ENCODE data around the gene KRTAP12-1. TPM values are rescaled to one million over a fixed set of nuclear protein-coding genes. Genes with fewer than 3 reads are reported as not detected.

Gene KRTAP12-1
- total RNA-seq, 1 experiment from 2014 or later: not detected

GRCh38 chr21:44710756-44711326, 28.9 kb upstream of the KRTAP12-1 start:
- DNase-seq (ENCODE audit: low read depth, low spot score) (no peak), ATAC-seq (0 out of 2 replicates have a peak, but pooled peaks have one; percentile 27)
- ChIA-PET CTCF (no interaction called here), POLR2A (no interaction called here)
- intact Hi-C loops (cut with micrococcal nuclease; ENCODE audit: unreplicated experiment): no loop called here
- Histone ChIP-seq H3K27ac (ENCODE audit: low read length) (no peak overlapping the region), H3K4me3 (ENCODE audit: low read depth in 2 of 2, low read length in 2 of 2) (no peak overlapping the region), H3K27me3 (ENCODE audit: control insufficient read depth, insufficient read depth, low read length) (no peaks in the 10 kb centered on the region), H3K36me3 (ENCODE audit: control insufficient read depth, insufficient read depth, low read length) (no peaks in the 10 kb centered on the region), H3K9me3 (ENCODE audit: control insufficient read depth, insufficient read depth, low read depth, low read length) (no peaks in the 10 kb centered on the region), H3K4me1 (ENCODE audit: control insufficient read depth, insufficient read depth, low read length) (no peaks in the 10 kb centered on the region; the same call in none of the 2 replicates)
- in situ Hi-C loops (cut with HindIII; ENCODE audit: low pct_unique_long_range_greater_than_20kb, low sequenced_read_pairs): no loop called here
- TF ChIP-seq SIN3A (IDR thresholded peaks at IDR 0.05; ENCODE audit: borderline replicate concordance, insufficient read depth, low read depth, low read length) (no peak), POLR2AphosphoS5 (IDR thresholded peaks at IDR 0.05; ENCODE audit: low read depth, low read length) (no peak), CTCF (IDR thresholded peaks at IDR 0.05) (no peak)
- BruUV-seq (replicated peaks): no TSS peak

- no peak for DNase-seq (ENCODE audit: low read depth, low spot score)
- CTCF ChIA-PET: interaction anchor here (0.7 kb wide), 1 partner anchor 15 kb away, joined by 3 read pairs; no protein-coding TSS in a partner anchor
These were observed 28.3 kb upstream of the KRTAP12-1 start for GRCh38 chr21:44710294-44710665.

More at GRCh38 chr21:44710294-44710665, 28.3 kb upstream of the KRTAP12-1 start:
- Histone ChIP-seq H3K27me3 (ENCODE audit: control insufficient read depth, insufficient read depth, low read length) (no peaks in the 10 kb centered on the region), H3K4me3 (ENCODE audit: low read depth in 2 of 2, low read length in 2 of 2) (no peak overlapping the region), H3K27ac (ENCODE audit: low read length) (no peak overlapping the region), H3K9me3 (ENCODE audit: control insufficient read depth, insufficient read depth, low read depth, low read length) (no peaks in the 10 kb centered on the region), H3K36me3 (ENCODE audit: control insufficient read depth, insufficient read depth, low read length) (no peaks in the 10 kb centered on the region), H3K4me1 (ENCODE audit: control insufficient read depth, insufficient read depth, low read length) (no peaks in the 10 kb centered on the region; the same call in none of the 2 replicates)
- ATAC-seq: no peak
- POLR2A ChIA-PET: no interaction called here
- TF ChIP-seq POLR2AphosphoS5 (IDR thresholded peaks at IDR 0.05; ENCODE audit: low read depth, low read length): no peak
- no peak for TF ChIP-seq TCF7L2 (IDR thresholded peaks at IDR 0.05; ENCODE audit: low read depth, low read length)
- TF ChIP-seq CTCF (IDR thresholded peaks at IDR 0.05): no peak
- TF ChIP-seq SIN3A (IDR thresholded peaks at IDR 0.05; ENCODE audit: borderline replicate concordance, insufficient read depth, low read depth, low read length): no peak
- no peak for TF ChIP-seq REST (IDR thresholded peaks at IDR 0.05; ENCODE audit: insufficient read depth in 1 of 2, low read depth in 2 of 2, low read length in 1 of 2)
- BruUV-seq (replicated peaks): no TSS peak
- in situ Hi-C loops (cut with HindIII; ENCODE audit: low pct_unique_long_range_greater_than_20kb, low sequenced_read_pairs): no loop called here
- intact Hi-C loops (cut with micrococcal nuclease; ENCODE audit: unreplicated experiment): no loop called here
